RPMI8226 (cell line): ENCODE results near the gene RNF213.
"Not testable (repeated sequence)": the region's sequence is repeated elsewhere in the genome, so short reads cannot be mapped to it uniquely, and the experiment has no call there.

ENCODE experiments used
- DNase-seq: peaks from one replicate; pipeline ENCODE4 v3.0.0-alpha.2; 2015

Gene RNF213

GRCh38 chr17:80225230-80225629 is 35.4 kb upstream of the RNF213 start:
- DNase-seq: no peak

- DNase-seq: no peak
These were observed 33.5 kb upstream of the RNF213 start for GRCh38 chr17:80227156-80227555.

GRCh38 chr17:80227666-80228065 is 33.0 kb upstream of the RNF213 start:
- DNase-seq: no peak

- no peak for DNase-seq
These were observed 32.2 kb upstream of the RNF213 start for GRCh38 chr17:80228477-80228876.

GRCh38 chr17:80229011-80229410 is 31.6 kb upstream of the RNF213 start:
- DNase-seq: no peak

- no peak for DNase-seq
These were observed 28.2 kb upstream of the RNF213 start for GRCh38 chr17:80232438-80232837.

- DNase-seq: no peak
These were observed 27.4 kb upstream of the RNF213 start for GRCh38 chr17:80233202-80233601.

- no peak for DNase-seq
These were observed 23.7 kb upstream of the RNF213 start for GRCh38 chr17:80236911-80237310.

GRCh38 chr17:80237386-80237785 is 23.3 kb upstream of the RNF213 start:
- DNase-seq: no peak

- DNase-seq: no peak
These were observed 18.1 kb upstream of the RNF213 start for GRCh38 chr17:80242505-80242904.

- no peak for DNase-seq
These were observed 16.9 kb upstream of the RNF213 start for GRCh38 chr17:80243526-80244433.

GRCh38 chr17:80244448-80244847 is 16.2 kb upstream of the RNF213 start:
- DNase-seq: not testable (repeated sequence)

GRCh38 chr17:80244871-80245509 is 15.7 kb upstream of the RNF213 start:
- DNase-seq: no peak

- no peak for DNase-seq
These were observed 14.9 kb upstream of the RNF213 start for GRCh38 chr17:80245566-80246265.

GRCh38 chr17:80246266-80246681 is 14.4 kb upstream of the RNF213 start:
- no peak for DNase-seq

- no peak for DNase-seq
These were observed 13.9 kb upstream of the RNF213 start for GRCh38 chr17:80246726-80247125.

GRCh38 chr17:80247561-80247960 is 13.1 kb upstream of the RNF213 start:
- no peak for DNase-seq

- no peak for DNase-seq
These were observed 12.4 kb upstream of the RNF213 start for GRCh38 chr17:80248001-80248893.

GRCh38 chr17:80248894-80249710 is 11.6 kb upstream of the RNF213 start:
- DNase-seq: peak; percentile 11

- DNase-seq: no peak
These were observed 8.7 kb upstream of the RNF213 start for GRCh38 chr17:80251966-80252365.

GRCh38 chr17:80252871-80253270 is 7.8 kb upstream of the RNF213 start:
- peak; percentile 36 for DNase-seq
